ACC112 (cell line): Measurements from ENCODE around the gene SSR2.
"Not testable (repeated sequence)": the region's sequence is repeated elsewhere in the genome, so short reads cannot be mapped to it uniquely, and the experiment has no call there.

ENCODE experiments used
- H2AFZ ChIP-seq: fragments of 200-600 bp; sonication (generic); one replicate; pipeline ENCODE4 v1.6.0; 2017; ENCODE audit warnings: antibody characterized with exemption, low read length; ENCODE audit not compliant: unreplicated experiment
- H3K27ac ChIP-seq: fragments of 200-600 bp; sonication (generic); 2 replicates; pipeline ENCODE4 v1.5.1; 2014; ENCODE audit warnings: low read depth, mild to moderate bottlenecking, antibody characterized with exemption, low read length, moderate library complexity
- H3K27me3 ChIP-seq: fragments of 200-600 bp; sonication (generic); 2 replicates; pipeline ENCODE4 v1.6.1; 2014; ENCODE audit warnings: mild to moderate bottlenecking, antibody characterized with exemption, low read length, moderate library complexity, mixed read lengths; ENCODE audit not compliant: insufficient read depth
- H3K36me3 ChIP-seq: fragments of 200-600 bp; sonication (generic); 2 replicates; pipeline ENCODE4 v1.6.1; 2016; ENCODE audit warnings: mild to moderate bottlenecking, antibody characterized with exemption, low read length, moderate library complexity, mixed read lengths; ENCODE audit not compliant: insufficient read depth
- H3K4me1 ChIP-seq: fragments of 200-600 bp; sonication (generic); one replicate; pipeline ENCODE4 v1.6.1; 2016; ENCODE audit warnings: low read length, mixed read lengths; ENCODE audit not compliant: insufficient read depth, unreplicated experiment, control insufficient read depth
- H3K4me3 ChIP-seq: fragments of 200-600 bp; sonication (generic); 2 replicates; pipeline ENCODE4 v1.5.1; 2014; ENCODE audit warnings: mild to moderate bottlenecking, low read depth, low read length
- H3K79me2 ChIP-seq: fragments of 200-600 bp; sonication (generic); one replicate; pipeline ENCODE4 v1.6.0; 2016; ENCODE audit warnings: low read length; ENCODE audit not compliant: control insufficient read depth, unreplicated experiment, insufficient read depth

Gene SSR2

DNA sequence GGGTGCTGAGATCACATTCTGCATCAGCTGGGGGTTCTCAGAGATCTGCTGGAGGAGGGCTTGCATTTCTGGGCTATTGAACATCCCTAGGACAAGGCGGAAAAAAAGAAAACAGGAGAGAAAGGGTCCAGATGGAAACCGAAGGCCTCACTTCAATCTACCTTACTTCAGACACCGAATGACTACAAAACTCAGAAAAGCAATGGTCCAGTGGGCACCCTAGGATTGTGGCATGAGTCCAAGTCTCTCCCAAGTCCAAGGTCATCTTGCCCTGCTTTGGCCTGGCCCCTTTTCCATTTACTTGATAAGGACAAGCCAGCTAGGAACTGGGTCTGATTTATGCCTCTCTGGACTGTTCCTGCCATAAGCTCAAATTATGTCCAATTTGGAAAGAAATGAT lies 22.1 kb upstream of the SSR2 start:
- no peaks in the 10 kb centered on the region for H3K36me3 ChIP-seq
- no peak overlapping the region for H3K4me3 ChIP-seq
- no peak overlapping the region for H3K27ac ChIP-seq
- no peaks in the 10 kb centered on the region for H3K27me3 ChIP-seq
- peaks cover 12% of the 10 kb centered on the region for H3K4me1 ChIP-seq
- no peak overlapping the region for H2AFZ ChIP-seq
- H3K79me2 ChIP-seq = no peaks in the 10 kb centered on the region

- H3K27ac ChIP-seq = not testable (repeated sequence)
These were observed 14.2 kb upstream of the SSR2 start for GRCh38 chr1:156034991-156035390.

GRCh38 chr1:156033011-156033410 lies 12.3 kb upstream of the SSR2 start:
- no peak overlapping the region for H3K4me3 ChIP-seq
- no peaks in the 10 kb centered on the region for H3K27me3 ChIP-seq
- H3K4me1 ChIP-seq = no peaks in the 10 kb centered on the region
- no peaks in the 10 kb centered on the region for H3K79me2 ChIP-seq
- no peaks in the 10 kb centered on the region for H3K36me3 ChIP-seq
- no peak overlapping the region for H2AFZ ChIP-seq
- no peak overlapping the region for H3K27ac ChIP-seq

More at GRCh38 chr1:156034991-156035390, 14.2 kb upstream of the SSR2 start:
- not testable (repeated sequence) for H3K4me1 ChIP-seq, H3K27me3 ChIP-seq, H3K36me3 ChIP-seq, H3K79me2 ChIP-seq, H2AFZ ChIP-seq, H3K4me3 ChIP-seq

DNA sequence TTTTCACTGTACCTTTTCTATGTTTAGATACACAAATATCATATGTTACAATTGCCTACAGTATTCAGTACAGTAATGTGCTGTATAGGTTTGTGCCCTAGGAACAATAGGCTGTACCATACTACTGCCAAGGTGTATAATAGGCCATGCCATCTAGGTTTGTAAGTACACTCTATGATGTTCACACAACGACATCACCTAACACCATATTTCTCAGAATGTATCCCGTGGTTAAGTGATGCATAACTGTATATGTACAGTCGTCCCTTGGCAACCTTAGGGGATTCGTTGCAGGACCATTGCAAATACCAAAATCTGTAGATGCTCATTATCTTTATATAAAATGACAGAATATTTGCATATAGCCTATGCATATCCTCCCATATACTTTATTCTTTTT lies 5.8 kb upstream of the SSR2 start:
- Histone ChIP-seq H3K27me3 (no peaks in the 10 kb centered on the region), H3K36me3 (no peaks in the 10 kb centered on the region), H2AFZ (no peak overlapping the region), H3K27ac (no peak overlapping the region), H3K79me2 (no peaks in the 10 kb centered on the region), H3K4me1 (no peaks in the 10 kb centered on the region), H3K4me3 (no peak overlapping the region)

- no peaks in the 10 kb centered on the region for H3K79me2 ChIP-seq
- H2AFZ ChIP-seq = no peak overlapping the region
- no peak overlapping the region for H3K27ac ChIP-seq
- H3K4me3 ChIP-seq = no peak overlapping the region
- H3K36me3 ChIP-seq = no peaks in the 10 kb centered on the region
- H3K4me1 ChIP-seq = no peaks in the 10 kb centered on the region
- H3K27me3 ChIP-seq = no peaks in the 10 kb centered on the region
These were observed 5.1 kb upstream of the SSR2 start for GRCh38 chr1:156025876-156026275.

DNA sequence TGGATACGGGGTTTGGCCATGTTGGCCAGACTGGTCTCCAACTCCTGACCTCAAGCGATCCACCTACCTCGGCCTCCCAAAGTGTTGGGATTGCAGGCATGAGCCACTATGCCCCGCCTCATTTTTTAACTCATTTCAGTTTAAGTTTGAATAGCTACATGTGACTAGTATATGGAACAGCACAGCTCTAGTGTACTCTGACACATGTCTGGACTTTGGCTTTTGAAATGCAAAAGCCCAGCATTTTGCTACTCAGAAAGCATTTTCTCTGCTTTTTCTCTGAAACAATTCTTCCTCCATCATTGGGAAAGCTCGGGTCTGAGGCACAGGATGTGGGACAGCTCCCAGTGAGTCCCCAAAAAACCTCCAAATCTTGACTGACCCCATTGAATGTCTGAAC lies 4.0 kb upstream of the SSR2 start:
- Histone ChIP-seq H3K27me3 (no peaks in the 10 kb centered on the region), H3K4me1 (peaks cover under 1% of the 10 kb centered on the region), H3K4me3 (no peak overlapping the region), H3K27ac (no peak overlapping the region), H2AFZ (no peak overlapping the region), H3K36me3 (no peaks in the 10 kb centered on the region), H3K79me2 (peaks cover 8% of the 10 kb centered on the region)

GRCh38 chr1:156021954-156022353 lies 1.2 kb upstream of the SSR2 start:
- Histone ChIP-seq H3K4me1 (peaks cover 4% of the 10 kb centered on the region), H3K4me3 (no peak overlapping the region), H3K27ac (no peak overlapping the region), H3K79me2 (peaks cover 20% of the 10 kb centered on the region), H3K36me3 (peaks cover 7% of the 10 kb centered on the region), H3K27me3 (no peaks in the 10 kb centered on the region), H2AFZ (peak overlapping the region; percentile 45)

DNA sequence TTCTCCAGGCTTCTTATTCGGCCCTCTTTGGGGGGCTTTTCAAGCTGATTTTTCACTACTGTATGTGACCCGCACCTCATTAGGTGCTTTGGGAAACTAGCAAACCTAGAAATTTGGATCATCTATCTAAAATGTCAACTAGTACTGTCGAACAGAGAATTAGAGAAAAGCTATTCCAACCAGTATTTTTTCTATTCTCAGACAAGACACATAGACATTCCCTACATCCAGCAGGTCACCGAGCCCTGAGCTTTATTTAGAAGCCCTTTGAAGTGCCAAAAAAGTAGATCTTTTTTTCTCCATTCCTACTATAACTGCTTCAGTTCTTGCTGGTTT lies 310 bp upstream of the SSR2 start:
- H3K36me3 ChIP-seq = peaks cover 10% of the 10 kb centered on the region
- no peaks in the 10 kb centered on the region for H3K27me3 ChIP-seq
- peak overlapping the region; percentile 93 for H3K4me3 ChIP-seq
- H3K27ac ChIP-seq = no peak overlapping the region
- H3K79me2 ChIP-seq = peaks cover 20% of the 10 kb centered on the region
- H2AFZ ChIP-seq = peak overlapping the region; percentile 98
- peaks cover 4% of the 10 kb centered on the region for H3K4me1 ChIP-seq

GRCh38 chr1:156019946-156020292 lies 832 bp downstream of the SSR2 start:
- no peaks in the 10 kb centered on the region for H3K27me3 ChIP-seq
- H3K79me2 ChIP-seq = peaks cover 20% of the 10 kb centered on the region
- peaks cover 4% of the 10 kb centered on the region for H3K4me1 ChIP-seq
- peak overlapping the region; percentile 93 for H3K4me3 ChIP-seq
- H3K27ac ChIP-seq = no peak overlapping the region
- peaks cover 12% of the 10 kb centered on the region for H3K36me3 ChIP-seq
- no peak overlapping the region for H2AFZ ChIP-seq

- Histone ChIP-seq H3K27me3 (no peaks in the 10 kb centered on the region), H3K36me3 (peaks cover 33% of the 10 kb centered on the region), H3K4me3 (no peak overlapping the region), H3K79me2 (peaks cover 12% of the 10 kb centered on the region), H2AFZ (no peak overlapping the region), H3K4me1 (peaks cover 4% of the 10 kb centered on the region), H3K27ac (no peak overlapping the region)
These were observed 5.9 kb downstream of the SSR2 start for GRCh38 chr1:156014829-156015228.

- Histone ChIP-seq H3K4me3 (no peak overlapping the region), H3K27me3 (no peaks in the 10 kb centered on the region), H3K36me3 (peaks cover 26% of the 10 kb centered on the region), H3K79me2 (no peaks in the 10 kb centered on the region), H3K4me1 (no peaks in the 10 kb centered on the region), H3K27ac (no peak overlapping the region), H2AFZ (no peak overlapping the region)
These were observed 8.5 kb downstream of the SSR2 start for GRCh38 chr1:156012051-156012817.
